BE2C (cell line): Measurements from ENCODE around the gene SNX24.

Experiments
- DNase-seq: peaks from one replicate; pipeline ENCODE4 v3.0.0-alpha.2; 2020
- H3K27me3 ChIP-seq: fragments of 250-450 bp; sonication (Bioruptor Pico); 2 replicates; pipeline ENCODE4 v1.5.1; 2020; ENCODE audit warnings: mild to moderate bottlenecking
- H3K36me3 ChIP-seq: fragments of 250-450 bp; sonication (Bioruptor Pico); 2 replicates; pipeline ENCODE4 v1.5.1; 2020; ENCODE audit warnings: mild to moderate bottlenecking
- H3K4me1 ChIP-seq: fragments of 250-450 bp; sonication (Bioruptor Pico); 2 replicates; pipeline ENCODE4 v1.5.1; 2020
- H3K4me3 ChIP-seq: 2 replicates; pipeline ENCODE4 v1.5.1; 2011; ENCODE audit warnings: low read depth, low read length
- H3K9me3 ChIP-seq: fragments of 250-450 bp; sonication (Bioruptor Pico); 2 replicates; pipeline ENCODE4 v1.5.1; 2020
- TF ChIP-seq, protein P1 (sequence below): IDR thresholded peaks from 2 replicates; pipeline ENCODE4 v1.5.1; 2012; ENCODE audit warnings: mild to moderate bottlenecking, low read depth, low read length

The SNX24 gene

GRCh38 chr5:122942164-122942914, 96.9 kb downstream of the SNX24 start:
- DNase-seq = no peak
- no peaks in the 10 kb centered on the region for H3K27me3 ChIP-seq
- TF ChIP-seq, protein P1, sequence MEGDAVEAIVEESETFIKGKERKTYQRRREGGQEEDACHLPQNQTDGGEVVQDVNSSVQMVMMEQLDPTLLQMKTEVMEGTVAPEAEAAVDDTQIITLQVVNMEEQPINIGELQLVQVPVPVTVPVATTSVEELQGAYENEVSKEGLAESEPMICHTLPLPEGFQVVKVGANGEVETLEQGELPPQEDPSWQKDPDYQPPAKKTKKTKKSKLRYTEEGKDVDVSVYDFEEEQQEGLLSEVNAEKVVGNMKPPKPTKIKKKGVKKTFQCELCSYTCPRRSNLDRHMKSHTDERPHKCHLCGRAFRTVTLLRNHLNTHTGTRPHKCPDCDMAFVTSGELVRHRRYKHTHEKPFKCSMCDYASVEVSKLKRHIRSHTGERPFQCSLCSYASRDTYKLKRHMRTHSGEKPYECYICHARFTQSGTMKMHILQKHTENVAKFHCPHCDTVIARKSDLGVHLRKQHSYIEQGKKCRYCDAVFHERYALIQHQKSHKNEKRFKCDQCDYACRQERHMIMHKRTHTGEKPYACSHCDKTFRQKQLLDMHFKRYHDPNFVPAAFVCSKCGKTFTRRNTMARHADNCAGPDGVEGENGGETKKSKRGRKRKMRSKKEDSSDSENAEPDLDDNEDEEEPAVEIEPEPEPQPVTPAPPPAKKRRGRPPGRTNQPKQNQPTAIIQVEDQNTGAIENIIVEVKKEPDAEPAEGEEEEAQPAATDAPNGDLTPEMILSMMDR = no peak
- no peaks in the 10 kb centered on the region; the same call in 1 of the 2 replicates for H3K9me3 ChIP-seq
- no peaks in the 10 kb centered on the region for H3K4me1 ChIP-seq
- no peaks in the 10 kb centered on the region for H3K36me3 ChIP-seq
- no peak overlapping the region for H3K4me3 ChIP-seq

- H3K27me3 ChIP-seq = no peaks in the 10 kb centered on the region
- TF ChIP-seq, protein P1 = no peak
- DNase-seq = no peak
- H3K4me3 ChIP-seq = no peak overlapping the region
- H3K36me3 ChIP-seq = no peaks in the 10 kb centered on the region
- H3K9me3 ChIP-seq = no peaks in the 10 kb centered on the region; the same call in 1 of the 2 replicates
- H3K4me1 ChIP-seq = no peaks in the 10 kb centered on the region
Measured at GRCh38 chr5:122943050-122943698, 97.8 kb downstream of the SNX24 start.

DNA sequence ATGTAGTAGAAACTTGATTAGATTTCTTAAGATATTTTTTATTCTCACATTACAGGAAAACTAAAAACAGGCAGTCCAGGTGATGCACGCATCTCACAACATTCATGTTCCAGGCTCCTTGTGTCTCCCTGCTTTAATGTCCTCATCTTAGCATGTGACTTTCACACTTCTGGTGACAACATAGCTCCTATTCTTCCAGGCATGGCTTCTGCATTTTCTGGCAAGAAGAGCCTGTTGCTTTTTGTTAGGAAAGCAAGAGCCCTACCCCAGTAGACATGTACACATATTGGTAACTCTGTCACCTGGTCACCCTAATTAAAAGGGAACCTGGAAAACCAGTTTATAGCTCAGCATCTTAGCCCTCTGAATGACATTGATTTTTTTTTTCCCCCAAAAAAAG, 98.6 kb downstream of the SNX24 start:
- Histone ChIP-seq H3K4me1 (no peaks in the 10 kb centered on the region), H3K9me3 (no peaks in the 10 kb centered on the region; the same call in 1 of the 2 replicates), H3K27me3 (no peaks in the 10 kb centered on the region), H3K36me3 (no peaks in the 10 kb centered on the region), H3K4me3 (no peak overlapping the region)
- DNase-seq = no peak
- TF ChIP-seq, protein P1 = no peak

- H3K36me3 ChIP-seq = no peaks in the 10 kb centered on the region
Measured at GRCh38 chr5:122947372-122947771, 102.0 kb downstream of the SNX24 start.

DNA sequence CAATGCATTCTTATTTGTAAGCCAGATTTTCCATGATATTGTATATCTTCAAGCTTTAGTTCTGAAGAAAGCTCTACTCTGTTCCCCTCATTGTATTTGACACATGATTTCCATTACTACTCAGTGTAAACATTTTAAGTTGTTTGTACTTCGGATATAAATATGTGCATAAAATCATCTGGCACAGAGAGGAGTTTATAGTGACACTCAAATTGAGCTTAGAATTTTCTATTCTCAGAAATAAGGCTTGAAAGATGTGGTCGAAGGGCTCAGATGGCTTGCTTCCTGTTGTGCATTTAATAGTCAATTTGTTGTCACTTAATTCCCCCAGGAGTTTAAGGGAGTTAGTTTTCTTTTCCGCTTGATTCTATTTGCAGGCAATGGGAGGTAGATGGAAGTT, 102.4 kb downstream of the SNX24 start:
- Histone ChIP-seq H3K9me3 (no peaks in the 10 kb centered on the region; the same call in 1 of the 2 replicates), H3K4me3 (no peak overlapping the region), H3K36me3 (no peaks in the 10 kb centered on the region), H3K4me1 (no peaks in the 10 kb centered on the region), H3K27me3 (no peaks in the 10 kb centered on the region)
- DNase-seq = no peak
- TF ChIP-seq, protein P1 = no peak

More at GRCh38 chr5:122947372-122947771, 102.0 kb downstream of the SNX24 start:
- Histone ChIP-seq H3K4me3 (no peak overlapping the region), H3K4me1 (no peaks in the 10 kb centered on the region), H3K9me3 (no peaks in the 10 kb centered on the region; the same call in 1 of the 2 replicates), H3K27me3 (no peaks in the 10 kb centered on the region)
- no peak for DNase-seq
- TF ChIP-seq, protein P1 = no peak

- H3K27me3 ChIP-seq = no peaks in the 10 kb centered on the region
- no peak overlapping the region for H3K4me3 ChIP-seq
- TF ChIP-seq, protein P1 = no peak
- H3K9me3 ChIP-seq = no peaks in the 10 kb centered on the region
- no peak for DNase-seq
- no peaks in the 10 kb centered on the region for H3K36me3 ChIP-seq
- H3K4me1 ChIP-seq = no peaks in the 10 kb centered on the region
Measured at GRCh38 chr5:122948319-122948718, 102.9 kb downstream of the SNX24 start.
